Liver (tissue), 9 donors: ENCODE results near the gene PHB1. TPM values are rescaled to one million over a fixed set of nuclear protein-coding genes. Genes with fewer than 3 reads are reported as not detected.

Experiments
- DNase-seq: peaks from one replicate; pipeline ENCODE4 v3.0.0-alpha.2; 2017; ENCODE audit warnings: low spot score
- H3K27ac ChIP-seq, 2 donors: one replicate each; pipeline ENCODE4 v1.7.0; 2013; ENCODE audit warnings: inconsistent platforms in 2 of 2, low read length in 2 of 2, control low read depth in 1 of 2, low read depth in 1 of 2, mild to moderate bottlenecking in 1 of 2
- H3K27me3 ChIP-seq, 4 donors: one replicate each; pipeline versions ENCODE4 v1.6.1 to v1.7.0; 2013; ENCODE audit warnings: low read length in 3 of 4, inconsistent platforms in 1 of 4, mild to moderate bottlenecking in 1 of 4, moderate library complexity in 1 of 4; ENCODE audit not compliant: control insufficient read depth in 4 of 4, insufficient read depth in 4 of 4
- H3K36me3 ChIP-seq, 4 donors: one replicate each; pipeline versions ENCODE4 v1.6.1 to v1.7.0; 2013; ENCODE audit warnings: low read length in 3 of 4, mild to moderate bottlenecking in 3 of 4, low read depth in 1 of 4, moderate library complexity in 1 of 4; ENCODE audit not compliant: control insufficient read depth in 4 of 4, insufficient read depth in 3 of 4
- H3K4me1 ChIP-seq, 4 donors: one replicate each; pipeline versions ENCODE4 v1.6.1 to v1.7.0; 2013; ENCODE audit warnings: low read length in 3 of 4, mild to moderate bottlenecking in 3 of 4, moderate library complexity in 1 of 4; ENCODE audit not compliant: control insufficient read depth in 4 of 4, insufficient read depth in 4 of 4
- H3K4me3 ChIP-seq, 3 donors: one replicate each; pipeline versions ENCODE4 v1.6.1 to v1.7.0; 2013; ENCODE audit warnings: low read length in 3 of 3, control low read depth in 1 of 3, low read depth in 1 of 3, mild to moderate bottlenecking in 1 of 3
- H3K9ac ChIP-seq, 2 donors: one replicate each; pipeline ENCODE4 v1.7.0; 2013; ENCODE audit warnings: low read length in 2 of 2, mild to moderate bottlenecking in 2 of 2, moderate library complexity in 2 of 2, control low read depth in 1 of 2, low read depth in 1 of 2
- H3K9me3 ChIP-seq, 4 donors: one replicate each; pipeline versions ENCODE4 v1.6.1 to v1.7.0; 2013; ENCODE audit warnings: low read length in 3 of 4; ENCODE audit not compliant: control insufficient read depth in 4 of 4
- EGR1 ChIP-seq, 2 donors: IDR thresholded peaks; 2 replicates each; pipeline ENCODE4 v1.6.1; 2016 to 2018; ENCODE audit warnings: antibody characterized with exemption in 2 of 2, low read depth in 2 of 2
- FOXA1 ChIP-seq: IDR thresholded peaks from 2 replicates; pipeline ENCODE4 v1.6.1; 2016; ENCODE audit warnings: antibody characterized with exemption
- GABPA ChIP-seq, 2 donors: IDR thresholded peaks in 1 of 2; conservative IDR thresholded peaks in 1 of 2; 2 replicates each; pipeline ENCODE4 v1.6.1; 2016; ENCODE audit warnings: antibody characterized with exemption in 2 of 2, mild to moderate bottlenecking in 1 of 2, moderate library complexity in 1 of 2
- HNF4G ChIP-seq: IDR thresholded peaks from 2 replicates; pipeline ENCODE4 v1.6.1; 2016; ENCODE audit warnings: antibody characterized with exemption
- RAD21 ChIP-seq, 2 donors: IDR thresholded peaks; 2 replicates each; pipeline ENCODE4 v1.6.1; 2016; ENCODE audit warnings: antibody characterized with exemption in 2 of 2, mild to moderate bottlenecking in 2 of 2
- RXRA ChIP-seq, 2 donors: IDR thresholded peaks; 2 replicates each; pipeline ENCODE4 v1.6.1; 2017 to 2018; ENCODE audit warnings: antibody characterized with exemption in 2 of 2, mild to moderate bottlenecking in 1 of 2
- WGBS: extraction: QIAGEN DNeasy Blood & Tissue Kit; methylation state at CpG from one replicate; pipeline ENCODE4 v1.1.7; 2013; 5-methylcytosine and 5-hydroxymethylcytosine counted together
- polyA plus RNA-seq, 2 donors: library from polyadenylated mRNA; stranded (reverse) in 1 of 2; unstranded in 1 of 2; fragments of 200-250 nt in 1 of 2; fragments of >200 nt in 1 of 2; fragmentation: Nextera tagmentation in 1 of 2; extraction: Ambion mirVana in 1 of 2; gene quantifications; one replicate each; pipeline versions ENCODE4 v1.2.1 to v1.2.3, GENCODE V29; 2013 to 2015
- total RNA-seq, 2 donors: library from RNA; depleted of rRNA; stranded (reverse); fragments of >200 nt; gene quantifications; one replicate each; pipeline ENCODE4 v1.2.3, GENCODE V29; 2014
- TF ChIP-seq, protein P1 (sequence below): IDR thresholded peaks from 2 replicates; pipeline ENCODE4 v1.6.1; 2016; ENCODE audit warnings: antibody characterized with exemption, mild to moderate bottlenecking
- TF ChIP-seq, protein P2 (sequence below): IDR thresholded peaks from 2 replicates; pipeline ENCODE4 v1.6.1; 2016; ENCODE audit warnings: antibody characterized with exemption
- TF ChIP-seq, protein P3 (sequence below): fragments of 150-350 bp; IDR thresholded peaks from 2 replicates; pipeline ENCODE4 v1.5.1; 2017; ENCODE audit warnings: improper control_type of control experiment, low read depth, low read length; ENCODE audit not compliant: missing input control
- TF ChIP-seq, protein P4 (sequence below): IDR thresholded peaks from 2 replicates; pipeline ENCODE4 v1.6.1; 2016; ENCODE audit warnings: antibody characterized with exemption
- TF ChIP-seq, protein P5 (sequence below): IDR thresholded peaks from 2 replicates; pipeline ENCODE4 v1.6.1; 2016; ENCODE audit warnings: antibody characterized with exemption
- donor health status: healthy.
- donor health status: healthy.
- donor health status: healthy.
- donor health status: healthy.
- donor health status: healthy.

The PHB1 gene
- total and polyA plus RNA-seq, 4 donors = 52.5 to 149 (median 98.5) TPM

DNA sequence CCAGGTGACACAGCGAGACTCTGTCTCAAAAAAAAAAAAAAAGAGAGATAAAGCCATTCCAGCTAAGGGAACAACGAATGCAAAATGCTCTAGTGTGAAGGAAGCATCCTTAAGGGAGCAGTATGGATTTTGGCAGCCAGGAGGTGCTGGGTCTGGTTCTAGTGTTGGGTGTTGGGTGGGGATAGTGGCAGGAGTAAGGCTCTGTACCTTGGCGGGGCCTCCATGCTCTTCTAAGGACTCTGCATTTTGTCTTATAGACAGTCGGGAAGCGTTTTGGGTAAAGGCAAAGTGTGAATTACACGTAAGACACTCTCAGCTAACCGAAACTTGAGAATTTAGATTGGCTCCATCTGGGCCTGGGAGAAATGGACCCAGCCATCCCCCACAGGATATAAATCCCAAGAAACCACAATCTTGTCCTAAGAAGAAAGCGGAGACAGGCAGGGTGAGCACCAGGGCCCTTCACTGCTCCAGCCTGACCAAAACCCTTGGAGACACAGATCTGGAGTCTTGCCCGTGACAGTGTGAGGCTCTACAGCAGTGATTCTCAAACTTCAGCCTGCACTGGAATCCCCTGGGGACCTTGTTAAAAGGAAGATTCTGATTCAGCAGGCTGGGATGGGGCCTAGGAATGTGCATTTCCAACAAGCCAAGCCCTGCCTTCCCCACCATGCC, 33.1 kb upstream of the PHB1 start:
- no peak overlapping the region for H3K9ac ChIP-seq
- H3K4me3 ChIP-seq = no peak overlapping the region
- H3K4me1 ChIP-seq = no peaks in the 10 kb centered on the region
- H3K27ac ChIP-seq = no peak overlapping the region
- WGBS = 83% methylated on average over 9 of the region's 9 CpGs
- no peaks in the 10 kb centered on the region for H3K36me3 ChIP-seq
- no peaks in the 10 kb centered on the region for H3K9me3 ChIP-seq
- H3K27me3 ChIP-seq = peaks cover 0 to 3% (median 0%) of the 10 kb centered on the region in 4 donors
- DNase-seq = no peak
- TF ChIP-seq FOXA1 (no peak), HNF4G (no peak), EGR1 (IDR thresholded peaks at IDR 0.05; ENCODE audit: low read depth in 2 of 2) (no peak), RXRA (IDR thresholded peaks at IDR 0.05) (no peak), GABPA (IDR thresholded peaks at IDR 0.05 in 1 of 2, conservative IDR thresholded peaks at IDR 0.05 in 1 of 2) (no peak), RAD21 (IDR thresholded peaks at IDR 0.05) (no peak)
- TF ChIP-seq, protein P1, sequence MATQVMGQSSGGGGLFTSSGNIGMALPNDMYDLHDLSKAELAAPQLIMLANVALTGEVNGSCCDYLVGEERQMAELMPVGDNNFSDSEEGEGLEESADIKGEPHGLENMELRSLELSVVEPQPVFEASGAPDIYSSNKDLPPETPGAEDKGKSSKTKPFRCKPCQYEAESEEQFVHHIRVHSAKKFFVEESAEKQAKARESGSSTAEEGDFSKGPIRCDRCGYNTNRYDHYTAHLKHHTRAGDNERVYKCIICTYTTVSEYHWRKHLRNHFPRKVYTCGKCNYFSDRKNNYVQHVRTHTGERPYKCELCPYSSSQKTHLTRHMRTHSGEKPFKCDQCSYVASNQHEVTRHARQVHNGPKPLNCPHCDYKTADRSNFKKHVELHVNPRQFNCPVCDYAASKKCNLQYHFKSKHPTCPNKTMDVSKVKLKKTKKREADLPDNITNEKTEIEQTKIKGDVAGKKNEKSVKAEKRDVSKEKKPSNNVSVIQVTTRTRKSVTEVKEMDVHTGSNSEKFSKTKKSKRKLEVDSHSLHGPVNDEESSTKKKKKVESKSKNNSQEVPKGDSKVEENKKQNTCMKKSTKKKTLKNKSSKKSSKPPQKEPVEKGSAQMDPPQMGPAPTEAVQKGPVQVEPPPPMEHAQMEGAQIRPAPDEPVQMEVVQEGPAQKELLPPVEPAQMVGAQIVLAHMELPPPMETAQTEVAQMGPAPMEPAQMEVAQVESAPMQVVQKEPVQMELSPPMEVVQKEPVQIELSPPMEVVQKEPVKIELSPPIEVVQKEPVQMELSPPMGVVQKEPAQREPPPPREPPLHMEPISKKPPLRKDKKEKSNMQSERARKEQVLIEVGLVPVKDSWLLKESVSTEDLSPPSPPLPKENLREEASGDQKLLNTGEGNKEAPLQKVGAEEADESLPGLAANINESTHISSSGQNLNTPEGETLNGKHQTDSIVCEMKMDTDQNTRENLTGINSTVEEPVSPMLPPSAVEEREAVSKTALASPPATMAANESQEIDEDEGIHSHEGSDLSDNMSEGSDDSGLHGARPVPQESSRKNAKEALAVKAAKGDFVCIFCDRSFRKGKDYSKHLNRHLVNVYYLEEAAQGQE = no peak
- TF ChIP-seq, protein P2, sequence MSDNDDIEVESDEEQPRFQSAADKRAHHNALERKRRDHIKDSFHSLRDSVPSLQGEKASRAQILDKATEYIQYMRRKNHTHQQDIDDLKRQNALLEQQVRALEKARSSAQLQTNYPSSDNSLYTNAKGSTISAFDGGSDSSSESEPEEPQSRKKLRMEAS = no peak
- TF ChIP-seq, protein P3, sequence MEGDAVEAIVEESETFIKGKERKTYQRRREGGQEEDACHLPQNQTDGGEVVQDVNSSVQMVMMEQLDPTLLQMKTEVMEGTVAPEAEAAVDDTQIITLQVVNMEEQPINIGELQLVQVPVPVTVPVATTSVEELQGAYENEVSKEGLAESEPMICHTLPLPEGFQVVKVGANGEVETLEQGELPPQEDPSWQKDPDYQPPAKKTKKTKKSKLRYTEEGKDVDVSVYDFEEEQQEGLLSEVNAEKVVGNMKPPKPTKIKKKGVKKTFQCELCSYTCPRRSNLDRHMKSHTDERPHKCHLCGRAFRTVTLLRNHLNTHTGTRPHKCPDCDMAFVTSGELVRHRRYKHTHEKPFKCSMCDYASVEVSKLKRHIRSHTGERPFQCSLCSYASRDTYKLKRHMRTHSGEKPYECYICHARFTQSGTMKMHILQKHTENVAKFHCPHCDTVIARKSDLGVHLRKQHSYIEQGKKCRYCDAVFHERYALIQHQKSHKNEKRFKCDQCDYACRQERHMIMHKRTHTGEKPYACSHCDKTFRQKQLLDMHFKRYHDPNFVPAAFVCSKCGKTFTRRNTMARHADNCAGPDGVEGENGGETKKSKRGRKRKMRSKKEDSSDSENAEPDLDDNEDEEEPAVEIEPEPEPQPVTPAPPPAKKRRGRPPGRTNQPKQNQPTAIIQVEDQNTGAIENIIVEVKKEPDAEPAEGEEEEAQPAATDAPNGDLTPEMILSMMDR = no peak
- TF ChIP-seq, protein P4, sequence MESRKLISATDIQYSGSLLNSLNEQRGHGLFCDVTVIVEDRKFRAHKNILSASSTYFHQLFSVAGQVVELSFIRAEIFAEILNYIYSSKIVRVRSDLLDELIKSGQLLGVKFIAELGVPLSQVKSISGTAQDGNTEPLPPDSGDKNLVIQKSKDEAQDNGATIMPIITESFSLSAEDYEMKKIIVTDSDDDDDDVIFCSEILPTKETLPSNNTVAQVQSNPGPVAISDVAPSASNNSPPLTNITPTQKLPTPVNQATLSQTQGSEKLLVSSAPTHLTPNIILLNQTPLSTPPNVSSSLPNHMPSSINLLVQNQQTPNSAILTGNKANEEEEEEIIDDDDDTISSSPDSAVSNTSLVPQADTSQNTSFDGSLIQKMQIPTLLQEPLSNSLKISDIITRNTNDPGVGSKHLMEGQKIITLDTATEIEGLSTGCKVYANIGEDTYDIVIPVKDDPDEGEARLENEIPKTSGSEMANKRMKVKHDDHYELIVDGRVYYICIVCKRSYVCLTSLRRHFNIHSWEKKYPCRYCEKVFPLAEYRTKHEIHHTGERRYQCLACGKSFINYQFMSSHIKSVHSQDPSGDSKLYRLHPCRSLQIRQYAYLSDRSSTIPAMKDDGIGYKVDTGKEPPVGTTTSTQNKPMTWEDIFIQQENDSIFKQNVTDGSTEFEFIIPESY = no peak
- TF ChIP-seq, protein P5, sequence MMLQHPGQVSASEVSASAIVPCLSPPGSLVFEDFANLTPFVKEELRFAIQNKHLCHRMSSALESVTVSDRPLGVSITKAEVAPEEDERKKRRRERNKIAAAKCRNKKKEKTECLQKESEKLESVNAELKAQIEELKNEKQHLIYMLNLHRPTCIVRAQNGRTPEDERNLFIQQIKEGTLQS = no peak

DNA sequence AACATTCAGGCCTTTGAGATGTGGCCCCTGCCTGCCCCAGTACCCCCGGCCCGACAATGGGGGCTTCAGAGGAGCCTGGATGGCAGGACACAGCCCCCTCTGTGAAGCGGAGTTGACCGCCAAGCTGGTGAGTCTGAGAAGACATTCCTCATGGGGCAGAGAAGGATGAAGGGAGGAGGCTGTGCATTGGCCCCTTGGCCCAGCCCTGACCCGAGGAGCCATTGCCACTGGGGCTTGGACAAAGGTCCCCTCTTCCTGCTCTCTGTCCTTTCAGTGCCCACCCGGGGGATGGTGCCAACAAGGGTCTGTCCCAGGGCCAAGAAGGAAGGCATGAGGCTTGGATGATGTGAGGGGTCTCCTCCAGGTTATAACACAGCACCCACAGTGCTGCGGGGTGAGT, 30.9 kb upstream of the PHB1 start:
- Histone ChIP-seq H3K36me3 (no peaks in the 10 kb centered on the region), H3K27me3 (peaks cover 0 to 3% (median 0%) of the 10 kb centered on the region in 4 donors), H3K4me1 (no peaks in the 10 kb centered on the region), H3K4me3 (no peak overlapping the region), H3K9me3 (no peaks in the 10 kb centered on the region), H3K9ac (no peak overlapping the region), H3K27ac (no peak overlapping the region)
- 80% methylated on average over 7 of the region's 7 CpGs for WGBS
- TF ChIP-seq, protein P4 = no peak
- TF ChIP-seq RAD21 (IDR thresholded peaks at IDR 0.05) = no peak
- DNase-seq = no peak
